HG03139 (cell line): Measurements from ENCODE around the gene OR10A6.

ENCODE experiments used
- ATAC-seq: cut with Tn5 transposase; IDR thresholded peaks from one replicate; pipeline ENCODE4 v1.9.1; 2021; ENCODE audit not compliant: unreplicated experiment

Gene OR10A6

GRCh38 chr11:7931168-7931567 is at the start of gene OR10A6:
OR10A6 (minus strand) TSS chr11:7931268; CDS start chr11:7928662, 2,606 bp downstream.
- ATAC-seq: no peak

- no peak for ATAC-seq
Observed at GRCh38 chr11:7977232-7977917, 46.3 kb upstream of the OR10A6 start.

GRCh38 chr11:7974668-7975067 is 43.6 kb upstream of the OR10A6 start:
- ATAC-seq: no peak

GRCh38 chr11:7973011-7973410 is 41.9 kb upstream of the OR10A6 start:
- ATAC-seq: no peak

- no peak for ATAC-seq
Observed at GRCh38 chr11:7971846-7972245, 40.8 kb upstream of the OR10A6 start.

- ATAC-seq: no peak
Observed at GRCh38 chr11:7969756-7970646, 38.9 kb upstream of the OR10A6 start.

- ATAC-seq: no peak
Observed at GRCh38 chr11:7968686-7969085, 37.6 kb upstream of the OR10A6 start.

- no peak for ATAC-seq
Observed at GRCh38 chr11:7967826-7968225, 36.8 kb upstream of the OR10A6 start.

GRCh38 chr11:7967097-7967496 is 36.0 kb upstream of the OR10A6 start:
- no peak for ATAC-seq

GRCh38 chr11:7965386-7965785 is 34.3 kb upstream of the OR10A6 start, which contains the start of gene NLRP10:
NLRP10 (minus strand) TSS chr11:7965447; CDS start chr11:7963495, 1,952 bp downstream.
- no peak for ATAC-seq

- no peak for ATAC-seq
Observed at GRCh38 chr11:7964873-7965272, 33.8 kb upstream of the OR10A6 start.

GRCh38 chr11:7964261-7964660 is 33.2 kb upstream of the OR10A6 start:
- no peak for ATAC-seq

- ATAC-seq: no peak
Observed at GRCh38 chr11:7955191-7955590, 24.1 kb upstream of the OR10A6 start.

- ATAC-seq: no peak
Observed at GRCh38 chr11:7949934-7950333, 18.9 kb upstream of the OR10A6 start.

GRCh38 chr11:7944123-7944522 is 13.1 kb upstream of the OR10A6 start:
- ATAC-seq: no peak

- no peak for ATAC-seq
Observed at GRCh38 chr11:7941608-7942007, 10.5 kb upstream of the OR10A6 start, which contains the start of gene OR10A3. OR10A3 (minus strand) TSS chr11:7941708; CDS start chr11:7939520, 2,188 bp downstream.

- ATAC-seq: no peak
Observed at GRCh38 chr11:7941146-7941545, 10.1 kb upstream of the OR10A6 start.

GRCh38 chr11:7936615-7937014 is 5.5 kb upstream of the OR10A6 start:
- no peak for ATAC-seq

- ATAC-seq: no peak
Observed at GRCh38 chr11:7927635-7928034, 3.4 kb downstream of the OR10A6 start.

GRCh38 chr11:7924536-7924935 is 6.5 kb downstream of the OR10A6 start:
- ATAC-seq: no peak

- no peak for ATAC-seq
Observed at GRCh38 chr11:7918141-7918540, 12.9 kb downstream of the OR10A6 start.

- ATAC-seq: no peak
Observed at GRCh38 chr11:7911011-7911410, 20.1 kb downstream of the OR10A6 start.
